ENCODE data around the gene TADA2A.
"Not testable (repeated sequence)": the region's sequence is repeated elsewhere in the genome, so short reads cannot be mapped to it uniquely, and the experiment has no call there.

TADA2A gene

DNA sequence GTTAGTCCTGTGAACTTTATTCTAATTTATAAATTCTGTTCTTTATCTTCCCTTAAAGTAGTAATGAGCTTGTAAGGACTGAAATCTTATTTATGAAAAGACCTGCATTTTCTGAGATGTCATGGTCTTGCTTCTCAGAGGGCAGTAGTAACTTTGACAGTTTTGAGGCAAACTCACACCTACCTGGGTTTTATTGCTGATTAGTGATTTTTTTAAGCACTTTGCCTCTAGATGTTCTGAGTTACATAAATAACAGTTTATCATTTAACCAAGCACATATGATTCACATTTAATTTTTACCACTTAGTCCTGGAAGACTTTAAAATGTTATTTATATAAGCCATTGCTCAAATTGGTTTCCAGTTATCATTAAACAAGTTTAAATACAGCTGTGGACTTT lies 93.7 kb downstream of the TADA2A start:
- DNase-seq: no peak

DNA sequence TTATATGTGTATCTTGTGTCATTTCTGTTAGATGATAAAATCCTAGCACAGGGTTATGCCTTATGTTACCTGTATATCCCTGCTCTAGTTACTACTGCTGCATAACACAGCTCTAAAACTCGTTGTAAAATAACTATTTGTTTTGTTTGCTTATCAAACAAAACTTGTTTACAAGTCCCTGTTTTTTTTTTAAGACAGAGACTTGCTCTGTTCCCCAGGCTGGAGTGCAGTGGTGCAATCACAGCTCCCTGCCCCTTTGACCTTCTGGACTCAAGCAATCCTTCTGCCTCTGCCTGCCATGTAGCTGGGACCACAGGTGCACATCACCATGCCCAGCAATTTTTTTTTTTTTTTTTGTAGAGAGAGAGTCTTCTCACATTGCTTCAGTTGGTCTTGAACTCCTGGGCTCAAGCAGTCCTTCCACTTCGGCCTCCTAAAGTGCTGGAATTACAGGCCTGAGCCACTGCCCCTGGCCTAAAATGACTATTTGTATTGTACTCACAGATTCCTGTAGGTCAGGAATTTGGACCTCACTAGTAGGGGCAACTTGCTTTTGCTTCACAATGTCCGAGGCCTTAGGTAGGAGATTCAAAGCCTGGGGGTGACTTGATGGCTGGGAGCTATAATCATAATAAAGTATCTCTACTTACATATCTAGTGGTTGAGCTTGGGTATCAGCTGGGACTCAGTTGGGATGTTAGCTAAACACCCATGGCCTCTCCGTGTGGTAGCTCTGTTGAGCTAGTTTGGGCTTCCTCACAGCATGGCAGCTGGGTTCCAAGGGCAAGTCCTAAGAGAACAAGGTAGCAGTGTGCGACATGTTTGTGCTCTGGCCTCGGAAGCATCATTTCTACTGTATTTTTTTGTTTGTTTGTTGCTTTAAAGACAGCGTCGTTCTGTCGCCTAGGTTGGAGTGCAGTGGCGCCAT lies 95.6 kb downstream of the TADA2A start:
- no peak for DNase-seq

DNA sequence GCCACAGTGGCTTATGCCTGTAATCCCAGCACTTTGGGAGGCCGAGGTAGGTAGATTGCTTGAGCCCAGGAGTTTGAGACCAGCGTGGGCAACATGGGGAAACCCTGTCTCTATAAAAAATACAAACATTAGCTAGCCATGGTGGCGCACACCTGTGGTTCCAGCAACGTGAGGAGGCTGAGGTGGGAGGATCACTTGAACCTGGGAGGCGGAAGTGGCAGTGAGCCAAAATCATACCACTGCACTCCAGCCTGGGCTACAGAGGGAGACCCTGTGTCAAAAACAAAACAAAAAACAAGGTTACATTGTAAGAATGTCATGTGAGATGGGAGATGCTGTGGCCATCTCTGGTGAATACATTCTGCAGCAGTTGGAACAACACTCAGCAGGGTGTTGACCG lies 96.5 kb downstream of the TADA2A start:
- DNase-seq: no peak

DNA sequence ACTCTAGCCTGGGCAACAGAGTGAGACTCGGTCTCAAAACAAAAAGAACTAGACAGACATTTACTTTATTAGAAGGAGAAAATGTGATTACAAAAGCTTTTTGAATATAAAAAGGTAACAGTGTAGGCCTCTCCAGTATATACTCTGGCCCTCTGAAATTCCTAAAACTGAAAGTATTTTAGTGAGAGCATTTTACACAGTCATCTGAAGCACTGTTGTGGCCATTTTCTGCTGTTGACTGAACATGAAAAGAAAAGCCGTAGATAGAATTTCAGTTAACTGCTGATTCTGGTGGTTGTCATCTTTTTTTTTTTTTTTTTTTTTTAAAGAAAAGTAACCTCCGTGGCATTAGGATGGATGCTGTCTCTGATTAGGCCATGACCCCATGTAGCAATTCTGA lies 98.6 kb downstream of the TADA2A start:
- DNase-seq: no peak

DNA sequence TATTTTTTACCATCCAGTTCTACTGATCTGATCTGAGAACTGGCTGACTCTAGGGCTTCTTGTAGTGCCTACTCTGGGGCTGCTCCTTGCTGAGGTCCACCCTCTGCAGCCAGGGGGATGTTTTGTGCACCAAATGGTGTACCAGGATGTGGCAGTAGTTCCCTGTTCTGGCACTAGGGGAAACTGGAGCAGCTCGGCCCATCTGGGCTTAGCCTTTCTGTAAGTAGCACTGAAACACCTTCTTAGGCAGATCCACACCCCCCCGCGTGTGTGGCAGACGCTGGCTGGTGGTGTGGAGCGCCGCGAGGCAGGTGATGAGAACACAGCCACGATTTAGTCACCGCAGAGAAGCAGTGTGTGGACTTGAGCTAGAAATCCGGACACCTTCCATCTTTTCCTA lies 100.0 kb downstream of the TADA2A start:
- DNase-seq: no peak

DNA sequence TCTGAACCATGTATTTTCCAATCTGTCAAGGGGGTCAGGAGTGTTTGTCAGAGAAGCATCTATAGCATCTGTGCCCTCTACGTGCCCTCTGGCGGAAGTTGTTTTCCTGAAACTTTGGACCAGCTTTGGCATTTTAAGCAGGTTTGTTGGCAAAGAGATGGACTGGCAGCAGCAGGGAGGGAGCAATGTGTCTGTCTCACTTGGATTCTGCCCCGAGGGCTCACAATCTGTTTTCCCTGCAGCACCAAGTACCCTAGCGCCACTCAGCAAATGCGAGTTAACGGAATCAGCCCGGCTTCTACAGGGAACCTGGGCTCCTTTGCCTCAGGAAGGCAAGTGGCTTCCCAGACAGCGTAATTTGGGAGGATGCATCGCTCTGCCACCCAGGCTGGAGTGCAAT lies 100.4 kb downstream of the TADA2A start:
- DNase-seq: no peak

DNA sequence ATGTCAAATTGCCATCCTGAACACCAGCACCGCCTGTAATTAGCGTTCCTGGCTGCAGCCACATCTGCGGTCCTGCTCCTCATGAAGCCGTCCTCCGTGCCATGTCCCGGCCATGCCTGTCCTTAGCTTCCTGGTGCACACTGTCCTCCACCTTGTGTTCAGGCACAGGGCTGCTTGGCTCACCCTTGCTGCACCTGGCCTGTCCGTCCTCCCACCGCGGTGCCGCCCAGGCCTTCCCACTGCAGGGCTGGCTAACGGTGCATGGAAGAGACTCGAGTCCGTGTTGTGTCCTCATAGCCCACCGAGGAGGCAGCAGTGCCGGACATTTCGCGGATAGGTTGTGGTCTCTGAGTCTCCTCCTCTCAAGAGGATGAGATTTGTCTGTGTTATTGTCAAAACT lies 103.4 kb downstream of the TADA2A start:
- DNase-seq: no peak

DNA sequence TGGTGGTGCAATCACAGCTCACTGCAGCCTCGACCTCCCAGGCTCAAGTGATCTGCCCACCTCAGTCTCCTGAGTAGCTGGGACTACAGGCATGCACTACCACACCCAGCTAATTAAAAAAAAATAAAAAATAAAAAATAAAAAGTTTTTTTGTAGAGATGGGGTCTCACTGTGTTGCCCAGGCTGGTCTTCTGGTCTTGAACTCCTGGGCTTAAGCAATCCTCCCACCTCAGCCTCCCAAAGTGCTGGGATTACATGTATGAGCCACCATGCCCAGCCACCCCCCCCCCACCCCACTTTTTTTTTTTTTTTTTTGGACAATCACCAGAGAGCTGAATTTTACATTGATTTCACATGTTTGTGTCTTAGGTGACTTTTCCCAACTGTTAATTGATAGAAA lies 105.0 kb downstream of the TADA2A start:
- DNase-seq: not testable (repeated sequence)

DNA sequence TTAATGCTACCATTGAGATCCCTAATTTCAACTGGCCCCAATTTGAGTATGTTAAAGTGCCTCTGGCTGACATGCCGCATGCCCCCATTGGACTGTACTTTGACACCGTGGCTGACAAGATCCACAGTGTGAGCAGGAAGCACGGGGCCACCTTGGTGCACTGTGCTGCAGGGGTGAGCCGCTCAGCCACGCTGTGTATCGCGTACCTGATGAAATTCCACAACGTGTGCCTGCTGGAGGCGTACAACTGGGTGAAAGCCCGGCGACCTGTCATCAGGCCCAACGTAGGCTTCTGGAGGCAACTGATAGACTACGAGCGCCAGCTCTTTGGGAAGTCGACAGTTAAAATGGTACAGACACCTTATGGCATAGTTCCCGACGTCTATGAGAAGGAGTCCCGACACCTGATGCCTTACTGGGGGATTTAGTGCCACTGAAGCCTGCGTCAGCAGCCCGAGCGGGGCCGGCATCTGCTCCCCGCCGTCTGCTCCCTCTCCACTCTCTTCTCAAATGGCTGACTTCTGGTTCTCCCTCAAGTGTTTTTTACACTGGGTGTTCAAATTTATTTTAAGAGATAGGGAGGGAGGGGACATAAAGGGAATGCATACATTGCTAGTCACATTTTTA lies 105.9 kb downstream of the TADA2A start:
- DNase-seq: no peak

DNA sequence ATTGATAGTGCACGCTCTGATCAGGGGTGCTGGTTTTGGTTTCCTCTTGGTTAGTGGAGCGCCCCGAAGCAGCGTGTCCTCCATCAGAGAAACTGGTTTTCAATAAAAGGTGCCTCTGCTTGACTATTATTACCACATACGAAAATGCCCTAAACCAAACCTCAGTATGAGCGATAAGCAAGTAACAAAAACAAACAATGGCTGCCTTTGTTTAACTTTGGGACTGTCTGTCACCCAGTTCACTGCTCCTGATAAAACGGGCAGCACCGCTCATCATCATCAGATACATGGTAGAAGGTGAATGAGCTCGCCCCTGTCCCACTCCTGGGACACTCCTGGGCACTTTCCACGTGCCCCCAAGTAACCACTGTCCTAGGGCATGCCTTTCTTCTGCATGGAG lies 107.0 kb downstream of the TADA2A start:
- DNase-seq: no peak

DNA sequence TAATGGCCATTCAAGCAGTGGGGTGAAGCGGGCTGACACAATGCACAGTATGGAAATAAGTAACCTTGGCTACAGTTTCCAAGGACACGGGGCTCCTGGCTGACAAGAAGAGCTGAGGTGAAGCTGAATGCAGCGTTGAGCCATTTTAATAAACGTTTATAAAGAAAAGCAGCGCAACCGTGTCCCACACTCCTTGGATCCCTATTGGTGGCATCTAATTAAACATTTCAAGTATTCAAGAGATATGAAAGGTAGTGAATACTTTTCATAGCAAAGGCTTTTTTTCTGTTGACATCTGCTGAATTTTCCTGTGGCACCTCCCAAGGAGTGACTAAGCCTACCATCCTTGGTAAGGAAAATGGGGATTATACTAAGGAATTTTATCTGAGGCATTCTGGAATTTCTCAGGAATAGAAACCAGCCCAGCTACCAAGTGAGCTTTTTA lies 109.5 kb downstream of the TADA2A start:
- no peak for DNase-seq

DNA sequence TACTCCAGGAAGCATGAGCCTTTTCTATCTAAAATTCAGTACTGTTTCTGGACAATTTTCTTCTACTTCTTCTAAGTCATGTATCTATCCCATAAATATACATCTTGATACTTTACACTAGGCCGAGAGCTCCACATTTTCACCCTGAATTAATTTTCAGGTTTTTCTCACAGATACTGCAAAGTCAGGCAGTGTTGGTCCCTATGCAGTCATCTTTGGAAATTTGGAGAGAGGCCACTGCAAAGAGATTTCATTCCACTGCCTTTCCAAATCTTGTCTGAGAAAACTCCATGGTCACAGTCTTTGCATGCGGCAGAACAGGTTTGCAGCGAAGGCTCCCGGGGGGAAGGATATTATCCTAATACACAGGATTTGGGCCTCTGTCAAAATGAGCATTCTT lies 111.2 kb downstream of the TADA2A start:
- DNase-seq: no peak

DNA sequence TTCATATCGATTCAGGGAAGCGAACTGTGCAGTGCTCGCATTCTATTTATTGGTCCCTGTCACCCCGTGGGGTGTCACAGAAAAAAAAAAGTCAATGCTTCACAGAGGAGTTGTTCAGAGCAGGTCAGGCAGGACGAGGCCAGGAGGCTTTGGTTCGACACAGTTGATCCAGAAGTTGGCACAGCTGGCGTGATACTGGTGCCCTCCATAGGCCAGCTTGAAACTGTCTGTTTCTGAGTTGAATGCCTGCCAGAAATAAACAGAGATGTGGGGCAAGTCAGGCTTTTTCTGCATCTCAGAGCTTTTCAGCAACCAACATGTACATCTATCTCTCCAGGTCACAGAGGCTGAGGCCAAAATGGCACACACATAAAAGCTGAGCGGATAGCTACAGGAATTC lies 112.1 kb downstream of the TADA2A start:
- DNase-seq: no peak

DNA sequence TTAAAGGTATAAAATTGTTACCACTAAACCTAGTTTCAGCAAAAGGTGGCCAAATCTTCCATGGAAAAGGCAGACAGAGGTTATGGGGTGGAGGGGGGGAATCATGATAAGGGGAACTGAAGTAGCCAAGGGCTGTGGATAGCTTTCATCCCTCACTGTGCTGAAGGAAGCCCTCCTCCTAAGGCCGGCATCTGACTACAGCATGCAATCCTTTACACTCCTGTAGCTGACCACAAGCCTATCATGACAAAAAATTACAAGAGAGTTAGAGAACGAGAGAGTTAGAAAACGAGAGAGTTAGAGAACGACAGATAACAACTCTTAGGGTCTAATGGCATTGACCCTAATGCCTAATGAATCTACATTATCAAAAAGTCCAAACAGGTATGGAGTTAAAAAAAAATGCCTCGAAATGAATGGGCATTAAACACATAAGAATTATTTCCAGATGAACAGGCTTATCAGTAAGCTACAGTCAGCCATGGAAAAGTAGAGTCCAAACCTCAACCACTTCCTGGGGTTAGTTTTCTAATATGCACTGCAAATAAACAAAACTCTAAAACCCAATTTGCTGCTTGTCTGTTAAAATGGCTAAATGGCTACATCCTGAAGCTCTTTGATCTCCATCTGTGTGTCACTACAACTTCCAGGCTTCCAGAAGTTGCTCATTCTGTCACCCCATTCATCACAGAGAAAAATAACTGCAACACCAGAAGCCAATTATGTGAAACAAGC lies 112.7 kb downstream of the TADA2A start:
- DNase-seq: no peak

DNA sequence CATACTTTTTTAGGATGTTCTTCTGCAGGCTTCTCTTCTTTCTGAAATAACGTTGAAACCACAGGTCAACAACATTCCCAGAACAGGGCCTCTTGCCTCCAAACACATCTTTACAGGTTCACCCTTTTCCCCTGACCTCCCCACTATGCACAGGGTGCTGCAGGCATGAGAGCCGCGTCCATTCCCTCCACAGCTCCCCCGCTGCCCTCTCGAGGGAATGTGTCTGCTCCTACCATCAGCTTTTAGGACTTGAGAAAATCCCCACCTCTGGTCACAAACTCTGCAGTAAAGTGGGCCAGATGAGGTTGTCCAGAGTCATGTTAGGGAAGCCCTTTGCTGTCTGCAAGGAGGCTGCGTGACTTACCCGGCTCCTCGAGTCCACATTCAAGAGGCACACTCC lies 113.5 kb downstream of the TADA2A start:
- DNase-seq: no peak

DNA sequence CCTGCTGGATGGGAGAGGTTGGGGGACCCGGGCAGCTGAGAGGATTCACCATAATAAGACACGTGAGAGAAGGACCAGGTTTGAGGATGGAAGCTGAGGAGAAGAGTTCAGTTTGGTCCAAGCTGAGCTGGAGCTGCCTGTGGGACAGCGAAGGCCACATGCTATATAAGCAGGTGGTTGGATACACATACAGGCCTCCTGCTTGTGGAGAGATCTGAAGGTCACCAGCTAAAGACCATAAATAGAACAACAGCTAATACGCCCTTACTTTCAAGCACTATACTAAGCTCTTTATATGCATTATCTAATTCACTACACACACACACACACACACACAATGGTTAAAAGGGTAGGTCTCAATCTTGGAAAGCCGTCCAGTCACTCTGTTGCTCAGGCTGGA lies 115.1 kb downstream of the TADA2A start:
- no peak for DNase-seq

DNA sequence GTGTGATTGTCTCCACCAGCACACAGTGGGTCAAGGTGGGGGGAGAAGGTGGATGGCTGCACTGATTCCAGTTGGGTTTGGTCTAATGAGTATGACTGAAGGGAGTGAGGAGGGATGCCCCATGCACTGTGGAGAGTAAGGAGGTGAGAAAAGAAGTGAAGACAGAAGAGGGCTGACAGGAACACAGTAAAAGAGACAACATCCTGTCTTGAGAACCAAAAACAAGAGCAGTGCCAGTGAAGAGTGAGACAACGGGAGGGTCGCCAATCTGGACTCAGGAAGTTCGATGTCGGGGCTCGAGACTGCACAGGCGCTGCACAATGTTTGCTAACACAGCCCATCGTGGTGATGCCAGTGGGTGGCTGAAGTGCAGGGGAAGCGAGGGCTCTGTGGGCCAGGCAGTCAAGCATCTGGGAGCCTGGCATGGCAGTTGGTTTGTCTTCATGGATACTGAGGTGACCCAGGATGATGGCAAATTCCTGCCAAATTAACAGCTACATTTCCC lies 117.1 kb downstream of the TADA2A start:
- no peak for DNase-seq

DNA sequence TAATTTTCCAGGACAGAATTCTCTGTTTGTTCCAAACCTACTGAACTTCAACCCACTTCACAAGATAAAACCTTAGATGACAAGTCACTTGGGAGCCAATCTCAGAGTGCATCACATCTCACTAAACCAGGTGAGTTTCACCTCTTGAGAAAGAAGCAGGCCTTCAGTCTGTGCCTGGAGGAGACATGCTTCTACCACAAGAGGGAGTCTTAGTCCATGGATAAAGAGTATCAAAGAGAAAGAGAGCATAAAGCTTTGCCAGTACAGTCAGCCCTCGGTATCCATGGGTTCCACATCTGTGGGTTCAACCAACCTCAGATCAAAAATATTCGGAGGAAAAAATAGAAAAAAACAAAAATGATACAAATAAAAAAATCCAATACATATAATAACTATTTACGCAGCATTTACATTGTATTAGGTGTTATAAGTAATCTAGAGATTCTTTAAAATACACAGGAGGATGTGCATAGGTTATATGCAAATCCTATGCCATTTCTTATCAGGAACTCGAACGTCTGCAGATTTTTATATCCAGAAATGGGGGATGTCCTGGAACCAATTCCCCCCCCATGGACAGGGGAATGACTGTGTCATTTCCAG lies 120.7 kb downstream of the TADA2A start:
- no peak for DNase-seq
